Astrocyte (in vitro differentiated cells and primary cell): ENCODE measurements around the gene PCARE. TPM values are rescaled to one million over a fixed set of nuclear protein-coding genes. Genes with fewer than 3 reads are reported as not detected.

Experiments
- DNase-seq: peaks from one replicate; pipeline ENCODE4 v3.0.0-alpha.2; 2010; ENCODE audit warnings: low read depth
- FAIRE-seq: peaks from 2 replicates; lab custom pipeline; 2011; peaks lifted over from hg19 to GRCh38; lab: Jason Lieb, UNC
- H2AFZ ChIP-seq: 2 replicates; pipeline ENCODE4 v1.6.0; 2012; ENCODE audit warnings: low read depth, low read length, inconsistent platforms
- H3K27ac ChIP-seq: 2 replicates; pipeline ENCODE4 v1.5.1; 2011; ENCODE audit warnings: low read depth, low read length, inconsistent platforms
- H3K27me3 ChIP-seq: 2 replicates; pipeline ENCODE4 v1.6.0; 2011; ENCODE audit warnings: low read length, inconsistent platforms; ENCODE audit not compliant: insufficient read depth
- H3K36me3 ChIP-seq: 2 replicates; pipeline ENCODE4 v1.5.1; 2011; ENCODE audit warnings: low read length, inconsistent platforms; ENCODE audit not compliant: insufficient read depth
- H3K4me1 ChIP-seq: 2 replicates; pipeline ENCODE4 v1.5.1; 2011; ENCODE audit warnings: low read length, inconsistent platforms; ENCODE audit not compliant: insufficient read depth
- H3K4me2 ChIP-seq: 2 replicates; pipeline ENCODE4 v1.6.0; 2012; ENCODE audit warnings: low read length, inconsistent platforms
- H3K4me3 ChIP-seq: 2 replicates; pipeline ENCODE4 v1.5.1; 2011; ENCODE audit warnings: low read depth, mild to moderate bottlenecking, low read length, inconsistent platforms; ENCODE audit not compliant: insufficient read depth
- H3K79me2 ChIP-seq: 2 replicates; pipeline ENCODE4 v1.6.0; 2012; ENCODE audit warnings: mild to moderate bottlenecking, low read length, inconsistent platforms; ENCODE audit not compliant: insufficient read depth
- H3K9ac ChIP-seq: 2 replicates; pipeline ENCODE4 v1.6.0; 2012; ENCODE audit warnings: mild to moderate bottlenecking, low read length, inconsistent platforms
- H3K9me3 ChIP-seq: 2 replicates; pipeline ENCODE4 v1.5.1; 2012; ENCODE audit warnings: low read depth, mild to moderate bottlenecking, low read length, inconsistent platforms; ENCODE audit not compliant: insufficient read depth
- H4K20me1 ChIP-seq: 2 replicates; pipeline ENCODE4 v1.6.0; 2012; ENCODE audit warnings: low read length, inconsistent platforms; ENCODE audit not compliant: insufficient read depth
- H3K27ac Mint-ChIP-seq: one replicate; pipeline ENCODE4 v1.8.0; 2021; ENCODE audit warnings: mild to moderate bottlenecking, mixed read lengths; ENCODE audit not compliant: unreplicated experiment
- H3K27me3 Mint-ChIP-seq: one replicate; pipeline ENCODE4 v1.8.0; 2021; ENCODE audit warnings: low read depth, mixed read lengths; ENCODE audit not compliant: unreplicated experiment
- H3K36me3 Mint-ChIP-seq: one replicate; pipeline ENCODE4 v1.8.0; 2021; ENCODE audit warnings: low read depth, mixed read lengths; ENCODE audit not compliant: unreplicated experiment
- H3K4me1 Mint-ChIP-seq: one replicate; pipeline ENCODE4 v1.8.0; 2021; ENCODE audit warnings: low read depth, mixed read lengths; ENCODE audit not compliant: unreplicated experiment
- H3K4me3 Mint-ChIP-seq: one replicate; pipeline ENCODE4 v1.8.0; 2021; ENCODE audit warnings: mild to moderate bottlenecking, moderate library complexity, mixed read lengths; ENCODE audit not compliant: unreplicated experiment
- H3K9me3 Mint-ChIP-seq: one replicate; pipeline ENCODE4 v1.8.0; 2021; ENCODE audit warnings: mild to moderate bottlenecking, mixed read lengths; ENCODE audit not compliant: unreplicated experiment
- EZH2 ChIP-seq: IDR thresholded peaks from 2 replicates; pipeline ENCODE4 v1.6.1; 2012; ENCODE audit warnings: mild to moderate bottlenecking, low read length, inconsistent platforms; ENCODE audit not compliant: insufficient read depth
- total RNA-seq: library from RNA; stranded (reverse); gene quantifications from 2 replicates; pipeline ENCODE4 v1.2.1, GENCODE V29; 2021
- TF ChIP-seq, protein P1 (sequence below): IDR thresholded peaks from 2 replicates; pipeline ENCODE4 v1.5.1; 2011; ENCODE audit warnings: low read depth, mild to moderate bottlenecking, inconsistent platforms, low read length, moderate library complexity; ENCODE audit not compliant: insufficient read depth

PCARE gene
- total RNA-seq, 1 donor from 2014 or later: not detected

GRCh38 chr2:29050591-29050990 lies 23.7 kb downstream of the PCARE start:
- Mint-ChIP-seq H3K9me3 (no peaks in the 10 kb centered on the region), H3K27ac (no peak overlapping the region), H3K27me3 (peaks cover 28% of the 10 kb centered on the region), H3K4me1 (peaks cover 5% of the 10 kb centered on the region), H3K36me3 (no peaks in the 10 kb centered on the region), H3K4me3 (no peak overlapping the region)
- Histone ChIP-seq H3K9ac (no peak overlapping the region), H4K20me1 (no peaks in the 10 kb centered on the region), H3K4me3 (no peak overlapping the region), H3K4me1 (no peaks in the 10 kb centered on the region), H3K27me3 (no peaks in the 10 kb centered on the region), H3K9me3 (no peaks in the 10 kb centered on the region), H2AFZ (no peak overlapping the region), H3K27ac (no peak overlapping the region), H3K79me2 (no peaks in the 10 kb centered on the region), H3K36me3 (no peaks in the 10 kb centered on the region), H3K4me2 (no peak overlapping the region)
- FAIRE-seq: no peak
- no peak for TF ChIP-seq EZH2
- TF ChIP-seq, protein P1, sequence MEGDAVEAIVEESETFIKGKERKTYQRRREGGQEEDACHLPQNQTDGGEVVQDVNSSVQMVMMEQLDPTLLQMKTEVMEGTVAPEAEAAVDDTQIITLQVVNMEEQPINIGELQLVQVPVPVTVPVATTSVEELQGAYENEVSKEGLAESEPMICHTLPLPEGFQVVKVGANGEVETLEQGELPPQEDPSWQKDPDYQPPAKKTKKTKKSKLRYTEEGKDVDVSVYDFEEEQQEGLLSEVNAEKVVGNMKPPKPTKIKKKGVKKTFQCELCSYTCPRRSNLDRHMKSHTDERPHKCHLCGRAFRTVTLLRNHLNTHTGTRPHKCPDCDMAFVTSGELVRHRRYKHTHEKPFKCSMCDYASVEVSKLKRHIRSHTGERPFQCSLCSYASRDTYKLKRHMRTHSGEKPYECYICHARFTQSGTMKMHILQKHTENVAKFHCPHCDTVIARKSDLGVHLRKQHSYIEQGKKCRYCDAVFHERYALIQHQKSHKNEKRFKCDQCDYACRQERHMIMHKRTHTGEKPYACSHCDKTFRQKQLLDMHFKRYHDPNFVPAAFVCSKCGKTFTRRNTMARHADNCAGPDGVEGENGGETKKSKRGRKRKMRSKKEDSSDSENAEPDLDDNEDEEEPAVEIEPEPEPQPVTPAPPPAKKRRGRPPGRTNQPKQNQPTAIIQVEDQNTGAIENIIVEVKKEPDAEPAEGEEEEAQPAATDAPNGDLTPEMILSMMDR: no peak
- no peak for DNase-seq

GRCh38 chr2:29047083-29047845 lies 27.1 kb downstream of the PCARE start:
- no peak overlapping the region for H3K27ac ChIP-seq
- no peaks in the 10 kb centered on the region for H3K27me3 ChIP-seq
- no peak overlapping the region for H2AFZ ChIP-seq
- H3K9me3 ChIP-seq: no peaks in the 10 kb centered on the region
- H3K4me2 ChIP-seq: no peak overlapping the region
- no peak overlapping the region for H3K9ac ChIP-seq
- TF ChIP-seq, protein P1: no peak
- no peak overlapping the region for H3K4me3 Mint-ChIP-seq
- H3K4me3 ChIP-seq: no peak overlapping the region
- no peaks in the 10 kb centered on the region for H3K79me2 ChIP-seq
- DNase-seq (no peak), FAIRE-seq (no peak)
- no peaks in the 10 kb centered on the region for H3K4me1 ChIP-seq
- peaks cover 6% of the 10 kb centered on the region for H3K4me1 Mint-ChIP-seq
- H3K27me3 Mint-ChIP-seq: peaks cover 45% of the 10 kb centered on the region
- H3K27ac Mint-ChIP-seq: no peak overlapping the region
- H4K20me1 ChIP-seq: no peaks in the 10 kb centered on the region
- no peaks in the 10 kb centered on the region for H3K36me3 ChIP-seq
- H3K36me3 Mint-ChIP-seq: peaks cover 2% of the 10 kb centered on the region
- no peaks in the 10 kb centered on the region for H3K9me3 Mint-ChIP-seq

DNA sequence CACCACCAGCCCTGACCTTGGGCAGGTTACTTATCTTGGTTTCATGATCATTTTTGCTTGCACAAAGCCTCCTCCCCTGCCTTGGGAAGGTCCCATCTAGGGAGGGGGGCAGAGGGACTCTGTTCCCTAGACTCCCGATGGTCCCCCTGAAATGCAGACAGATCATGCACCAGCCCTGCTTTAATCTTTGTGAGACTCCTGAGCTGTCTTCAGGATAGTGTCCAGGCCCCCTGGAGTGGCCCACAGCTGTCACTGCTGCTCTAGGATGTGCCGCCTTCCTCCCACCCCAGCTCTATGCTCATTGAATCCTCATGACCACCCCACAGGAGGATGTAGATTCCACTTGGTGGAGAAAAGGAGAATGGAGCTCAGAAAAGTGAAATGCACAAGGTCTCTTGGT lies 28.0 kb downstream of the PCARE start:
- TF ChIP-seq, protein P1: no peak
- TF ChIP-seq EZH2: no peak
- no peaks in the 10 kb centered on the region for H3K79me2 ChIP-seq
- peaks cover 2% of the 10 kb centered on the region for H3K36me3 Mint-ChIP-seq
- peaks cover 8% of the 10 kb centered on the region for H3K4me1 Mint-ChIP-seq
- H3K9me3 Mint-ChIP-seq: no peaks in the 10 kb centered on the region
- no peak overlapping the region for H3K4me2 ChIP-seq
- no peak overlapping the region for H3K4me3 Mint-ChIP-seq
- H3K27me3 Mint-ChIP-seq: peaks cover 47% of the 10 kb centered on the region
- no peaks in the 10 kb centered on the region for H3K27me3 ChIP-seq
- no peaks in the 10 kb centered on the region for H3K9me3 ChIP-seq
- H3K4me3 ChIP-seq: no peak overlapping the region
- DNase-seq (no peak), FAIRE-seq (no peak)
- no peak overlapping the region for H3K27ac ChIP-seq
- H4K20me1 ChIP-seq: no peaks in the 10 kb centered on the region
- H2AFZ ChIP-seq: no peak overlapping the region
- no peaks in the 10 kb centered on the region for H3K36me3 ChIP-seq
- H3K27ac Mint-ChIP-seq: no peak overlapping the region
- no peaks in the 10 kb centered on the region for H3K4me1 ChIP-seq
- H3K9ac ChIP-seq: no peak overlapping the region
